ENCODE measurements around the gene NCCRP1.

DNA sequence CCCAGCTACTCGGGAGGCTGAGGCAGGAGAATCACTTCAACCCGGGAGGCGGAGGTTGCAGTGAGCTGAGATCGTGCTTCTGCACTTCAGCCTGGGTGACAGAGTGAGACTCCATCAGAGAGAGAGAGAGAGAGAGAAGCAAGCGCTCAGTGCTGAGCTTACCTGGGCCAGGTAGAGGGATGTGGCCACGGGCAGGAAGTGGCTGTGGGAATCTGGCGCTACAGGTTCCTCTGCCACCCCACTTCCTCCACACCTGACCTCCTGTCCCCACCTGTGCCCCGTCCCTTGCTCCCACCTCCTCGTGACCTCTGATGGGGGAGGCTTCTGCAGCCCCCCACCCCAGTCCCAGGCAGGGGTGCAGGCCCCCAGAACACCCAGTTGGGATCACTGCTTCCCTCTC lies 1.0 kb upstream of the NCCRP1 start:
- TF ChIP-seq, protein P1, sequence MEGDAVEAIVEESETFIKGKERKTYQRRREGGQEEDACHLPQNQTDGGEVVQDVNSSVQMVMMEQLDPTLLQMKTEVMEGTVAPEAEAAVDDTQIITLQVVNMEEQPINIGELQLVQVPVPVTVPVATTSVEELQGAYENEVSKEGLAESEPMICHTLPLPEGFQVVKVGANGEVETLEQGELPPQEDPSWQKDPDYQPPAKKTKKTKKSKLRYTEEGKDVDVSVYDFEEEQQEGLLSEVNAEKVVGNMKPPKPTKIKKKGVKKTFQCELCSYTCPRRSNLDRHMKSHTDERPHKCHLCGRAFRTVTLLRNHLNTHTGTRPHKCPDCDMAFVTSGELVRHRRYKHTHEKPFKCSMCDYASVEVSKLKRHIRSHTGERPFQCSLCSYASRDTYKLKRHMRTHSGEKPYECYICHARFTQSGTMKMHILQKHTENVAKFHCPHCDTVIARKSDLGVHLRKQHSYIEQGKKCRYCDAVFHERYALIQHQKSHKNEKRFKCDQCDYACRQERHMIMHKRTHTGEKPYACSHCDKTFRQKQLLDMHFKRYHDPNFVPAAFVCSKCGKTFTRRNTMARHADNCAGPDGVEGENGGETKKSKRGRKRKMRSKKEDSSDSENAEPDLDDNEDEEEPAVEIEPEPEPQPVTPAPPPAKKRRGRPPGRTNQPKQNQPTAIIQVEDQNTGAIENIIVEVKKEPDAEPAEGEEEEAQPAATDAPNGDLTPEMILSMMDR (IDR thresholded peaks at IDR 0.05): no peak
- TF ChIP-seq, protein P2, sequence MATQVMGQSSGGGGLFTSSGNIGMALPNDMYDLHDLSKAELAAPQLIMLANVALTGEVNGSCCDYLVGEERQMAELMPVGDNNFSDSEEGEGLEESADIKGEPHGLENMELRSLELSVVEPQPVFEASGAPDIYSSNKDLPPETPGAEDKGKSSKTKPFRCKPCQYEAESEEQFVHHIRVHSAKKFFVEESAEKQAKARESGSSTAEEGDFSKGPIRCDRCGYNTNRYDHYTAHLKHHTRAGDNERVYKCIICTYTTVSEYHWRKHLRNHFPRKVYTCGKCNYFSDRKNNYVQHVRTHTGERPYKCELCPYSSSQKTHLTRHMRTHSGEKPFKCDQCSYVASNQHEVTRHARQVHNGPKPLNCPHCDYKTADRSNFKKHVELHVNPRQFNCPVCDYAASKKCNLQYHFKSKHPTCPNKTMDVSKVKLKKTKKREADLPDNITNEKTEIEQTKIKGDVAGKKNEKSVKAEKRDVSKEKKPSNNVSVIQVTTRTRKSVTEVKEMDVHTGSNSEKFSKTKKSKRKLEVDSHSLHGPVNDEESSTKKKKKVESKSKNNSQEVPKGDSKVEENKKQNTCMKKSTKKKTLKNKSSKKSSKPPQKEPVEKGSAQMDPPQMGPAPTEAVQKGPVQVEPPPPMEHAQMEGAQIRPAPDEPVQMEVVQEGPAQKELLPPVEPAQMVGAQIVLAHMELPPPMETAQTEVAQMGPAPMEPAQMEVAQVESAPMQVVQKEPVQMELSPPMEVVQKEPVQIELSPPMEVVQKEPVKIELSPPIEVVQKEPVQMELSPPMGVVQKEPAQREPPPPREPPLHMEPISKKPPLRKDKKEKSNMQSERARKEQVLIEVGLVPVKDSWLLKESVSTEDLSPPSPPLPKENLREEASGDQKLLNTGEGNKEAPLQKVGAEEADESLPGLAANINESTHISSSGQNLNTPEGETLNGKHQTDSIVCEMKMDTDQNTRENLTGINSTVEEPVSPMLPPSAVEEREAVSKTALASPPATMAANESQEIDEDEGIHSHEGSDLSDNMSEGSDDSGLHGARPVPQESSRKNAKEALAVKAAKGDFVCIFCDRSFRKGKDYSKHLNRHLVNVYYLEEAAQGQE (IDR thresholded peaks at IDR 0.05; ENCODE audit: insufficient read depth in 1 of 2, low read depth in 2 of 2, low read length in 1 of 2): no peak

All from Panc1 (cell line).